Stimulated activated CD8-positive, alpha-beta memory T cell treated with anti-CD3 and anti-CD28 coated beads, Interleukin-15, amount 100 ng/mL, for 4 hours (primary cell): ENCODE results near the gene CAT.

ENCODE experiments used
- DNase-seq, 2 donors: peaks; one replicate each; pipeline ENCODE4 v3.0.0-alpha.2; 2020; ENCODE audit warnings: low read depth in 2 of 2

Gene CAT

DNA sequence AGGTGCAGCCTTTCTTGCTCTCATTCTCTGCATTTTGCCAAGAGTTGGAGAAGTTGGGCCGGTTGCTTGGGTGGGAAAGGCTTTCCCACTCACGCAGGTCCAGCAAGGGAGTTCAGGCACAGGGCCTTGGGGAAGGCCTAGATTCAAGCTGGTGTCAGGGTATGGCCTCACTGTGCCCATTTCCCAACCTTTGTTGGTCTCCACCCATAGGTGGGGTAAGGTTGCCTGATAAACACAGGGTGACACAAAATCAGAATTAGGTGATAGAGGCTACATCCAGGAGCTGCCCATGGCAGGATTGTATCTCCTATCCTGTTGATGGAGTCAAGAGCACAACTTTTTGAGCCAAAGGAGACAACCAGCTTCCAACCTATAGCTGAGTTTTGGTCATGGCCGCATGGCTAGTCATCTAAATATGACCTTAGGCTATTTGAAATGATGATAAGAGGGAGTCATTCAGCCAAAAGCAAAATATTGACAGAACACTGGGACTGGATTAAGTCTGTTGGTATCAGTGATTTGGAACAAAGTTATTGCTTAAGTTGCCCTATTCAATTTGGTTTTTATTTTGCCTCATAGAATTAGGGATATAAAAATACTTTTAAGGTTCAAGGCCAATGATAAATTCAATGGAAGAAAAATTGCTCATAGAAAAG lies 20.9 kb downstream of the CAT start:
- DNase-seq = no peak

DNA sequence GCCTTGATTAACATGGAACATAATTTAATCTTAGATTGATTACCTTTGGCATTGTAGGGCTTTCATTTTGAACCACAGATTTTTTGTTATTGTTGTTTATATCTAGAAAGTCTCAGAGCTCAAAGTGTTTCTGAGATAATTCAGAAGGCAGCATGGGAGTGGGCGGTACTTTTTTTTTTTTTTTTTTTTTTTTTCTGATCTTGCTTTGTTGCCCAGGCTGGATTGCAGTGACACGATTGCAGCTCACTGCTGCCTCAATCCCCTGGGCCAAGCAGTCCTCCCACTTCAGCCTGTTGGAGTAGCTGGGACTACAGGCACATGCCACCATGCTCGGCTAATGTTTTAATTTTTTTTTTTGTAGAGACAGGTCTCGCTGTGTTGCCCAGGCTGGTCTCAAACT lies 21.5 kb downstream of the CAT start:
- DNase-seq = no peak

DNA sequence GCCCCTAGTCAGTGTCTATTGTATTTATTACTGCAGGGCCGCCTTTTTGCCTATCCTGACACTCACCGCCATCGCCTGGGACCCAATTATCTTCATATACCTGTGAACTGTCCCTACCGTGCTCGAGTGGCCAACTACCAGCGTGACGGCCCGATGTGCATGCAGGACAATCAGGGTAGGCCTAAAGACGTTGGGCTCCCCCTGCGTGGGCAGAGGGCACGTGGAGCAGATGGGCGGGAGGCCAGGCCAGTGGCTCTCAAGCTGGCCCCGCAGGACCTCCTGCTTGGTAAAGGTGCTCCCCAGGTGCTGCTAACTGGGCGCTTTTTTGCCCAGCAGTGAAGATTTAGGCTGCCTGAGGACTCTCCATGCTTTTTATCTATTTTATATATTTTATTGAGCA lies 22.5 kb downstream of the CAT start:
- DNase-seq = no peak

DNA sequence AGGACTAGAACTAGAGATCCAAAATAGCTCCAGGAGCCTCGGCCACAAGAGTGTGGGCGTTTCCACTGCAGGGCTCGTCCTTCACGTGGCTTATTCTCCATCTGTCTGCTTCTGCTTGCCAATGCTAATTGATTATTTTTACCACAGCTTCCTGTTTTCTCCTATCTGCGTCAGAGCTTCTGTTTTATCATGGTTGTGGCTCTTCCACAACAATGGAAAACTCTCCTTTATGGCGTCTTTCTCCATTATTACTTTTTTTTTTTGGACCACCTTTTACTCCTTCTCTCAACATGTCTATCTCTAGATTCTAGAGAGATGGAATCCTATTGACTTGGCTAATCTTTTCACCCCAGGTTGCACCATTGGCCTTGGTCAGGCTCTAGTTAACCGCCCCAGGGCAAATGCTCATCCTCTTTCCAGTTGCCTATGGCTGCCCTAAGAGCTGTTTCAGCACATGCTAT lies 25.9 kb downstream of the CAT start:
- no peak for DNase-seq

DNA sequence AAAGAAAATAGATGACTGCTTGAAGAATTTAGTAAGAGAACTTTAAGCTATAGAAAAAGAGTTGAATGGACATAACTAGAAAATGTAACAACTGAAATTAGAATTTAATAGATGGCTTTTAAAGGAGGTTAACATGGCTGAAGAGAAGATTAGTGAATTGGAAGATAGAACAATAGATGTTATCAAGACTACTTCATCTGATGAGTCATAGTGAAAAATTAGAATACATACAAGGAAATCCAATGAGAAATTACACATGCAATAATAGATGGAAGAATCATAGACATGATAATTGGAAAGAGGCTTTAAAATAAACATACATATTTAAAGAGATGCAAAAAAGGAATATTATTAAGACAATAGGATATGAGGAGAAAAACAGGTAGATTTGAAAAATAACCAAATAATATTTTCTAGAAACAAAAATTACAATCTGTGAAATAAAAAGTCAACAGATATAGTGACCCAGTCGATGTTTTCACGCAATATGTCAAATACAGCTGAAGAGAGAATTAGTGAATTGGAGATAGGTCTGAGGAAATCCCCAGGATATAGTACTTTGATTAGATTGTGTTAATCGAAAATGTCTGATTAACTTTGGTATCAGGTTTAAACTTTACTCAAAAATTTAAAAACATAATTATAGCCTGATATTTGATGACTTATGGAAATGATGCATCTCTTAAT lies 28.2 kb downstream of the CAT start:
- no peak for DNase-seq

DNA sequence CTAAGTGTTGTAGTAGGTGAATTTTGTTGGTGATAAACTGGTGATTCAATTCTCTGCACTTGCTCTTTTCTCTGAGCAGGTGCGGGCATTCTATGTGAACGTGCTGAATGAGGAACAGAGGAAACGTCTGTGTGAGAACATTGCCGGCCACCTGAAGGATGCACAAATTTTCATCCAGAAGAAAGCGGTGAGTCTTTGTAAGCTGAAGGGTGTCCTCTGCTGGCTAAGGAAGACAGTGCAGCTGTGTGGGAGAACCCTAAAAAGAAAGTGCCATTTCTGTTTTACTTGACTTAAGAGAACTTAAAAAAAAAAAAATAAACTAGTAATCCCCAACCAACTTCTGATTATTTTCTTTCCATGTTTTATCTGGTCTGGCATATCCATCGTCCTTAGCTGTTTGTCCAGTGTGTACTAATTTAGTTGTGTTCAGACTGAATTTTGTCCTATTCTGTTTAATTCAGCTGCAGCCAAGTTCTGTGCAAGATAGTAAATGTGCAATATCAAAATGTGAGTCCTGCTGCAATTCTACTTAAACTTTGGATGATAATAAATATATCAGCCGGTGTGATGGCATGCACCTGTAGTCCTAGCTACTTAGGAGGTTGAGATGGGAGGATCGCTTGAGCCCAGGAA lies 29.6 kb downstream of the CAT start:
- DNase-seq = no peak

DNA sequence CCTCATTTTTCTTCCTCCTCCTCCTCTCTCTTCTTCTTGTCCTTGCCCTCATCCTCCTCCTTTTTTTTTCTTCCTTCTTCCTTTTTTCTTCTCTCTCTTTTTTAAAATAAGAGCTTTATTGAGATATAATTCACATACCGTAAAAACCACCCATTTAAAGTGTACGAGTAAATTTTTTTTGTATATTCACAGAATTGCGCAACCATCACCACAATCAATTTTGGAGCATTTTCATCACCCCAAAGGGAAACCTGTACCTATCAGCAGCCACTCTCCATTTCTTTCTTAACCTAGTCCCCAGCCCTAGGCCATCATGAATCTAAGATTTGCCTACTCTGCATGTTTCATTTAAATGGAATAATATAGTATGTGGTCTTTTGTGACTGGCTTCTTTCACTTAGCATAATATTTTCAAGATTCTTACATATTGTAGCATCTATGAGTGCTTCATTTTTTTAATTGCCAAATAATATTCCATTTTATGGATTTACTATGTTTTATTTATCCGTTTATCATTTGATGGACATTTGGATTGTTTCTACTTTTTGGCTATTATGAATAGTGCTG lies 35.0 kb downstream of the CAT start:
- no peak for DNase-seq

DNA sequence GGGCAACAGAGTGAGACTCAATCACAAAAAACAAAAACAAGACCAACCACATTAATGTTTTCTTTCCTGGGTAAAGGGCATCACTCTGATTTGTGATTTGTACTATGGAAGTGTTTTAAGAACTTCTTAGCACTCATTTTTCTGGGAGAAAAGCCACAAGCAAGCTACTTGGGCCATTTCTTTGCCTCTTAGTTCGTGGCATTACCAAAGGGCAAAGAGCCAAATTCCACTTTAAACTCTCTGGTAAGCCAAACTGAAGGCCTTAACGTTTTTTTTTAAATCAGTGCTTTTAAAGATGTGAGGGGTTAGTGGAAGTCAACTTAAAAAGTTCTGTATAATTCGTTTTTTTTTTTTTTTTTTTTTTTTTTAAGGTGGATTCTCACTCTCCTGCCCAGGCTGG lies 36.9 kb downstream of the CAT start:
- no peak for DNase-seq

DNA sequence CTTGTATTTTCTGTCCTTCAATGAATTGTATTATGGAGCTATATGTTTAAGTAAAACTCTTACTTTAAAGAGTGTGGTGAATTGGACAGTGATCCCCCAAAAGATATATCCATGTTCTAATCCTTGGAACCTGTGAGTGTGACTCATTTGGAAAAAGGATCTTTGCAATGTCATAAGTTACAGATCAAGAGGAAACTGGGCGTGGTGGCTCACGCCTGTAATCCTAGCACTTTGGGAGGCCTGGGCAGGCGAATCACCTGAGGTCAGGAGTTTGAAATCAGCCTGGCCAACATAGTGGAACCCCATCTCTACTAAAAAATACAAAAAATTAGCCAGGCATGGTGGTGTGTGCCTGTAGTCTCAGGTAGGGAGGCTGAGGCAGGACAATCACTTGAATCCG lies 38.1 kb downstream of the CAT start:
- no peak for DNase-seq

DNA sequence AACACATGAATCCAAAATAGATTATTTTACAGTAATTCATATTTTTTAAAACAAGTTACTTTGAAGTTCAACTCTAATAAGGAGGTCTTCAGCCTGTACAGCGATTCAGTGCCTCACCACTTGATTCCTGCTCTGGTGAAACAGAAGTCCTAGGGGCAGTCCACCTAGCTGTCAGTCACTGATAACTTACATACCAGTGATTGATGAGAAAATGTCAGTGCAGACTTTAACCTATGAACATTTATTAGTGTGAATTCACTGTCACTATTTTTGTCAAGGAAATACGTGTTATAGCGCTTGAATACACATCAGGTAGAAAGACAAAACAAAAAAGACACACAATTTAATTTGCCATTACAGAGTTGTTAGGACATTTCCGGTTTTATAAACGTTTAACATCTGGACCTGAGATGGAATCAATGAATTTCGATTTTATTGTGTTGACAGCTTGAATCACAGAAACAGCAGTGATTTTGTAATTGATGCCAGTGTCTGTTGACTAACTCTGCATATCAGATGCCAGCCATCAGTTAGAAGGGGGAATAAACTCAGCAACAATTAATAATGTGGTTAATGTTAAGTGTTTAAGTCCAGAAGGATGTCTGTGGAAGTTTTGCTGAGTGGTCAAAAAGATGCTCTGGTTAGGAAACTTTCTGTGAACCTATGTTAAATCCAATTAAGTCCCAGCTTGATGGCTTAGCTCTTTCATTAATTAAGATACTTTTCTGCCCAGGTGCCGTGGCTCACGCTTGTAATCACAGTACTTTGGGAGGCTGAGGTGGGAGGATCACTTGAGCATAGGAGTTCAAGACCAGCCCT lies 40.3 kb downstream of the CAT start:
- no peak for DNase-seq

DNA sequence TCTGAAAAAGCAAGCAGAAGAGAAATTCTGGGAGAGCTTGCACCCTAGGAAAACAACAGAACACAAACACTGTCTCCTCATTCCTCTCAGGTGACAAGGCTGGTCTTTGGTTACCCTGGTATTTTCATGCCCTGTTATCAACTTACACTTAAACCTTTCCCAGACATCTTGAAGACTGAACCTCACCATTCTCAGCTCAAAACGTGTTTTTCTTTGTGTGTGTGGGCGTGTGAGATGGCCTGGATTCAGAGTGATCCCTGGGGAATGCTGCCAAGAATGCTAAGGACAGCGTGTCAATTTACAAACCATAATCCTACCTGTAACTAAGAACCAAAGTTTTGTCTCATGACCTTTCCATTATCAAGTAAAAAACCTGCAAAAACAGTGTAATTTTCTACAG lies 41.6 kb downstream of the CAT start:
- DNase-seq = no peak

DNA sequence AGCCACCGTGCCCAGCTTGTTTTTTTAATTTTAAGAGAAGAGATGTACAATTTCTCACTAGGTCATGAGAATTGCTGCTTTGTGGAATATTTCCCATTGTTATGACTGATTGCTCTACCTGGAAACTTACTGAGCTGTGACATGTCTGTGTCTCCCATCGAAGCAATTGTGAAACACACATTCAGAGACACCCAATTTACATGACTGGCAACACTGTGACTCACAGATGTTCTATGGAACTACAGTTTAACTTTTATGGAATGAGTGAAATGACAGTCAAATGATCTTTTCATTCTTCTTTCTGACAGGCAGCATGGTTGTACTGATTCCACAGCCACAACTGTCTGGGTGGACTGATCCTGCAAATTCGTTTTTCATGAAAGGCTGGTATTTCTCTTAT lies 42.6 kb downstream of the CAT start:
- no peak for DNase-seq

DNA sequence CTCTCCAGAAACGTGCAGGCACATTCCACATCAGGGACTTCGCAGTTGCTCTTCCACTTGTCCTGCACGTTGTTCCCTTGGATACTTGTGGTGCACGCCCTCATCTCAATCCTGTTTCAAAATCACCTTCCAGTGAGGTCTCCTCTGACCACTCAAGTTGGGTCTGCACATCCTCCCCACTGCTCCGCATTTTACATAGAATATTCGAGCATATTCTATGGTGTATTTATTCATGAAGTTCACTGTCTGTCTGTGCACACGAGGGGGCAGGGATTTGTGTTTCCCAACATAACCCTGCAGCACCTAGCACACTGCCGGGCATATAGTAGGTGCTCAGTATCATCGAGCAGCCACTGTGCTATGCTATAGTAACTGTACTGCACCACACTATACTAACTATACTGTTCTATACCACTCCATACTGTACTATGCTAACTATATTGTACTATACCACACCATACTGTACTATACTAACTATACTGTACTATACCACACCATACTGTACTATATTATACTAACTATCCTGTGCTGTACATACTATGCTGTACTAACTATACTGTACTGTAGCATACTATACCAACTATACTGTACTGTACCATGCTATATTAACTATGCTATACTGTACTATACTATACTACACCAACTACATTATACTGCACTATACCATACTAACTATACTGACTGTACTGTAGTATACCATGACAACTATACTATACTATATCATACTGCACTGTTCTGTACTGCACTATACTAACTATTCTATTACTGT lies 44.6 kb downstream of the CAT start:
- DNase-seq = no peak

DNA sequence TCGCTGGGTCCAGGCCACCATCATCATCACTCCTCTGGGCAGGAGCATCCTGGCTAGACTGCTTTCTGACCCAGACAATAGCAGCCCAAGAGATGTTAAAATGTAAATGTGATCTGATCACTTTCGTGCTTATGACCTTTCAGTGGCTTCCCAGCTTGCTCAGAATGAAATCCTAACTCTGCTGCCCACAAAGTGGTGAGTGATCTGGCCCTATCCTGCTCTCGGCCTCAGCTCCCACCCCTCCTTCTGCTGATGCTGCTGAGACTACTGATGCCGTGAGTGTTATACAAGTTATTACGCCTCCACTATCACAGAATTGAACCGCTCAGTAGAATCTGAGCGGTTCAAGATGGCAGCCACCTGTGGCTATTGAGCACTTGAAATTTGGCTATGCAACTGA lies 48.7 kb downstream of the CAT start:
- DNase-seq = no peak

DNA sequence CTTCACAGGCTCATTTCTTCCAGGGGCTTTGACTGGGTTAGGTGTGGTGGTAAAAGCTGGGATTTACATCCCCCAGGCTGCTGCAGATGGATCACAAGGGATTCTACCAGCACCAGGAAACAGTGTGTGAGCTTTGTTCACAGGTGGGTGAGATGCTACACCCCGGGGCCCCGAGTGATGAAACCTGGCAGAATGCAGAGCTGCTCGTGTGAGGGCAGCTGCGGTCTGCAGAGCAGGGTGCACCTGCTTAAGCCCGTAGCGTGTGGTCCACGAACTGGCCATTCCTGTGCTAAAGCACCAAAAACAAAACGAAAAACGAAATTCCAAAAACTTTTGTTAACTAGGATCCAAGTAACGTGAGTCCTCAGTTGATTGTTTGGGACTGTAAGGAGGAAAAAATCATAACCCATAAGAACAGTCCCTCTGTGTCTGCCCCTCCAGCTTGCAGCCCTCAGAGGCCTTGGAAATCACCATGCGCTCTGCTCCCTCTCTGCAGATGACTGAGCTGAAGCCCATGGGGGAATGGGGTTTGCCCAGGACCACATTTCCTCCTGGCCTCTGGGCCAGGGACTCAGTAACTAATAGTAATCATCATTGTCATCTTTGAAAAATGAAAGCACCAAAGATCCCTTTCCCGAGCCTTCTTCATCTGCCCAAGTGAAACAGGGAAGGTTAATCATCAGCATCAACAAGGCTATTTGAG lies 50.3 kb downstream of the CAT start:
- DNase-seq = no peak

DNA sequence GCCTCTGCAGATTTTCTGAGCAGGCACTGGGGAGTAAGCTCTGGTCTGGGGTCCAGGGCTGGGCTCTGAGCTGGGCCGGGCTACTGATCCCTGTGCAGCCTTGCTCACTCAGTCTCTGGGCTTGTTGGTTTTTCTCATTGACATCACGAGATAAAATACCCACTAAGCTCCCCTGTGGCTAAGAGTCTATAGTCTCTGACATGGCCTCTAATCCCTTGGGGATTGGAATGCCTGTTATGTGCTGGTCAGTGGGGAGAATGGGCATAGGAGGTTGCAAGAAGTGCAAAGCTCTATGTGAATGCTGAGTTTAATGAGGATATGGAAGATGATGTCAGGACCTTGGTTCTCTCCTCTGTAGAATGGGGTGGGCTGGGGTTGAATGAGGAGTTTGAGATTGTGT lies 51.6 kb downstream of the CAT start:
- DNase-seq = no peak

DNA sequence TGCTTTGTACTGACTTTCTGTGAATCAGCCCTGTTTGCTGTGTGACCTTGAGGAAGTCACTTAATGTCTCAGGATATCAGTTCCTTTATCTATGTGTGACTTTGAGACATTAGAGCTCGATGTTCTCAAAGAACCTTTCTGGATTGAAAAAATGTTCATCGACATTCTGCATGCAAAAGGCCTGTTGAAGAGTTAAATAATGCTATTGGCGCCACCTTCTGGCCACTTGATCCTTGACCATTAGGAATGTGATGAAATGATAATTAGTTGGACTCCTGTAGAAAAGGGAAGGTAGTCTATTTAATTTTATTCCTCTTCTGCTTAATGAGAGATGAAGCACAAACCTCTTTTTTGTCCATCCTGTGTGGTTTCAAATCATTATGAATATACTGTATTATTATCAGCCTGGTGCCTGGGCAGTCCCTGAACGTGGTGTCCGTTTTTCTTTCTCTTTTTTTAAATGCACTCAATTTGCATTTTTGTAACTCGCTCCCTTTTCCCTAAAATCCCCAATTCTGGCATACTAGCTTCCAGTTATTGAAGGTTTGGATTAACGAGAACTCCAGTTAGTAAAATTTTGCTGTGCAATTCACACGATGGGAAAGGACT lies 54.2 kb downstream of the CAT start:
- no peak for DNase-seq

DNA sequence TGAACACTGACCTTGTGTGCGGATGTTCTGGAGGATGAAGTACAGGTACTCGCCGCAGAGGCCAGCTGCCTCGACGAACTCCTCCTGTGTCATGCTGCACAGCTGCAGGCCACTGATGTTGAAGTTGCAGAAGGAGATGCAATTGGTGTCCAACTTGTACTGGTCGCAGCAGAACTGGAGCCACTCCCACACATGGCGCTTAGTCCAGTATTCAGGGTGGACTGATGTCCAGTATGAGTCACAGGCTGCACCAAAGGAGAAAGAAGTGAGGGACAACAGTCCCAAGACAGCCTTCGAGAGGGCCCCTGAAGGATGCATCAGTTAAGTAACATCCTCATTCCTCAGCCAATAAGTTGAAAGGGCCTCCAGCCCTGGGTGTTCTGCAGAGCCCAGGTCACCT lies 54.7 kb downstream of the CAT start:
- DNase-seq = no peak

DNA sequence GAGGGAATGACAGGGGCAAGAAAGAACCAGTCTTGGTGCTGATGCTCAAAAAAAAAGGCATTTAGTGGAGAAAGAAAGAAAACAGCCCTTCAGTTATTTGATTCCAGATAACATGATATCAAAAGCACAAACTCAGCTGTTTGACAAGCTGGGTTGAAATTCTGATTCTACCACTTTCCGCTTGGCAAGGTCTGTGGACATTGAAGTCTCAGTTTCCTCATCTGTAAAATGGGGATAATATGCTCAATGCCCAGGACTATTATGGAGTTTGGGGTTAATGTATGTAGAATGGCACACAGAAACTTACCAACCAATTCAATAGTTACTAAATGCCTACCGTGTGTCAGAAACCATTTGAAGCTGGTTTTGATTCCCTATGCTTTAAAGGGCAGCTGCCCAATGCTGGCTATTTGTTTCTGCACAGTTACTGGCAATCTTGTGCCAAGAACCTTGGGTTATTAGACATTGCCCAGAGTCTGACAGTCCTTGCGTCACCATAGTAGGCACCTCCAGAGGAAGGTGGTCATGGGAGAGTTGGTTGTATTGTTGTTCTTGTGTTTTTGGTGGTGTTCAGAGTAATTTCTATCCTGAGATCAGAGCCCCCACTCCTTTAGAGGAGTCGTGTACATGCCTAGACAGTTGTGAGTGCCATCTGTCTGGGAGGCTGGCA lies 55.3 kb downstream of the CAT start:
- DNase-seq = no peak

DNA sequence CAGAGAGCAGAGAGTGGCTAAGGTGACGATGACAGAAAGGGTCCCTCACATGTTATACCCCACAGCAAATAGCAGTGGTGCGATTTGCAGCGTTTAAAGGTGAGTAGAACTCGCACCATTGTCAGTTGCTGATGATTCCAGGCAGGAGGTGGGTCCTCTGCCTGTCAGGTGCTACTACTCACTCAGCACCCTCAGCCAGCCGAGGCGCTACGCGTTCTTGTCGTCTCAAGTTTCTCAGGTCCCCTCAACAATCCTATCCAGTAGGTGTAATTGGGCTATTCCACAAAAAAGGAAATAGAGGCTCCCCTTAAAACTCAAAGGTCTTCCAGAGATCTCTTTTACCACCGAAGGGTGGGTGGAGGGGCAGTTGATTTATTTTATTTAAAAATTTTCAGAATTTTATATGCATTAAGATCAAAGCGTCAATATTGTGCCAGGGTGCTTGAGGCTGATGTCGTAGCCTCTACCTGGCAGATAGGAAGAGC lies 56.5 kb downstream of the CAT start:
- DNase-seq = no peak
